Neural cell (in vitro differentiated cells): ENCODE data around the gene C22orf15. TPM values are rescaled to one million over a fixed set of nuclear protein-coding genes. Genes with fewer than 3 reads are reported as not detected.

ENCODE experiments used
- H2AFZ ChIP-seq: fragments of 200-600, 300-800 bp; sonication (generic), shearing (Covaris generic); 2 replicates; pipeline ENCODE4 v1.6.0; 2014; ENCODE audit warnings: low read depth, mild to moderate bottlenecking, antibody characterized with exemption, low read length, moderate library complexity
- H3F3A ChIP-seq: fragments of 200-600 bp; shearing (Covaris generic); 2 replicates; pipeline ENCODE4 v1.6.1; 2016; ENCODE audit warnings: mild to moderate bottlenecking, moderate library complexity, mixed read lengths, antibody characterized with exemption, low read length; ENCODE audit not compliant: insufficient read depth, poor library complexity, severe bottlenecking
- H3K27ac ChIP-seq: fragments of 200-600, 300-800 bp; sonication (generic), shearing (Covaris generic); 2 replicates; pipeline ENCODE4 v1.5.1; 2014; ENCODE audit warnings: mild to moderate bottlenecking, low read length, moderate library complexity
- H3K27me3 ChIP-seq: fragments of 300-800, 200-600 bp; sonication (generic), shearing (Covaris generic); 2 replicates; pipeline ENCODE4 v1.6.0; 2014; ENCODE audit warnings: mild to moderate bottlenecking, low read depth, low read length, moderate library complexity; ENCODE audit not compliant: insufficient read depth
- H3K36me3 ChIP-seq: fragments of 300-800, 200-600 bp; sonication (generic), shearing (Covaris generic); 2 replicates; pipeline ENCODE4 v1.5.1; 2014; ENCODE audit warnings: mild to moderate bottlenecking, antibody characterized with exemption, low read length, moderate library complexity; ENCODE audit not compliant: insufficient read depth
- H3K4me2 ChIP-seq: fragments of 300-800, 200-600 bp; sonication (generic), shearing (Covaris generic); 2 replicates; pipeline ENCODE4 v1.6.0; 2014; ENCODE audit warnings: mild to moderate bottlenecking, low read length
- H3K4me3 ChIP-seq: fragments of 300-800, 200-600 bp; sonication (generic), shearing (Covaris generic); 2 replicates; pipeline ENCODE4 v1.5.1; 2014; ENCODE audit warnings: mild to moderate bottlenecking, low read length, moderate library complexity
- H3K79me2 ChIP-seq: fragments of 200-600 bp; shearing (Covaris generic); replicated peaks from 2 replicates; pipeline ENCODE4 v1.6.0; 2014; ENCODE audit warnings: mild to moderate bottlenecking, low read length, moderate library complexity; ENCODE audit not compliant: insufficient read depth
- H3K9ac ChIP-seq: fragments of 300-800, 200-600 bp; sonication (generic), shearing (Covaris generic); 2 replicates; pipeline ENCODE4 v1.6.1; 2016; ENCODE audit warnings: mild to moderate bottlenecking, low read length, mixed read lengths
- H3K9me2 ChIP-seq: fragments of 200-600 bp; shearing (Covaris generic); 2 replicates; pipeline ENCODE4 v1.6.1; 2016; ENCODE audit warnings: mild to moderate bottlenecking, low read length, mixed read lengths; ENCODE audit not compliant: insufficient read depth
- H3K9me3 ChIP-seq: fragments of 200-600, 300-800 bp; sonication (generic), shearing (Covaris generic); 2 replicates; pipeline ENCODE4 v1.6.1; 2016; ENCODE audit warnings: mild to moderate bottlenecking, mixed run types, low read length, moderate library complexity, mixed read lengths
- H4K20me1 ChIP-seq: fragments of 200-600 bp; shearing (Covaris generic); 2 replicates; pipeline ENCODE4 v1.6.1; 2016; ENCODE audit warnings: mild to moderate bottlenecking, mixed run types; ENCODE audit not compliant: insufficient read depth
- EP300 ChIP-seq: fragments of 450-650 bp; conservative IDR thresholded peaks from 2 replicates; pipeline ENCODE4 v1.6.1; 2014; ENCODE audit warnings: antibody characterized with exemption, mild to moderate bottlenecking, moderate library complexity; ENCODE audit not compliant: poor library complexity, severe bottlenecking
- EZH2 ChIP-seq: fragments of 200-600, 300-800 bp; shearing (Covaris generic), sonication (generic); IDR thresholded peaks from 2 replicates; pipeline ENCODE4 v1.6.1; 2014; ENCODE audit warnings: antibody characterized with exemption, low read length, borderline replicate concordance, mild to moderate bottlenecking; ENCODE audit not compliant: insufficient read depth, poor library complexity, severe bottlenecking
- MXI1 ChIP-seq: fragments of 450-650 bp; conservative IDR thresholded peaks from 2 replicates; pipeline ENCODE4 v1.6.1; 2014; ENCODE audit warnings: antibody characterized with exemption, mild to moderate bottlenecking; ENCODE audit not compliant: poor library complexity, severe bottlenecking
- POLR2AphosphoS5 ChIP-seq: IDR thresholded peaks from 2 replicates; pipeline ENCODE4 v1.6.1; 2012
- RAD21 ChIP-seq: fragments of 450-650 bp; conservative IDR thresholded peaks from 2 replicates; pipeline ENCODE4 v1.6.1; 2014; ENCODE audit warnings: antibody characterized with exemption, mild to moderate bottlenecking, moderate library complexity
- SMC3 ChIP-seq: fragments of 450-650 bp; conservative IDR thresholded peaks from 2 replicates; pipeline ENCODE4 v1.6.1; 2014; ENCODE audit warnings: antibody characterized with exemption, mild to moderate bottlenecking, moderate library complexity; ENCODE audit not compliant: poor library complexity
- TAF1 ChIP-seq: IDR thresholded peaks from 2 replicates; pipeline ENCODE4 v1.6.1; 2012; ENCODE audit warnings: low read depth
- polyA plus RNA-seq: library from polyadenylated mRNA; depleted of rRNA; stranded (reverse); fragments of >200 nt; gene quantifications from 2 replicates; pipeline ENCODE4 v1.2.3, GENCODE V29; 2014
- TF ChIP-seq, protein P1 (sequence below): fragments of 450-650 bp; IDR thresholded peaks from 2 replicates; pipeline ENCODE4 v1.5.1; 2014; ENCODE audit warnings: antibody characterized with exemption, mild to moderate bottlenecking, moderate library complexity; ENCODE audit not compliant: poor library complexity, severe bottlenecking
- TF ChIP-seq, protein P2 (sequence below): IDR thresholded peaks from 2 replicates; pipeline ENCODE4 v1.6.1; 2012; ENCODE audit warnings: borderline replicate concordance

C22orf15 gene
- polyA plus RNA-seq, 1 donor from 2014 or later, result not detected

DNA sequence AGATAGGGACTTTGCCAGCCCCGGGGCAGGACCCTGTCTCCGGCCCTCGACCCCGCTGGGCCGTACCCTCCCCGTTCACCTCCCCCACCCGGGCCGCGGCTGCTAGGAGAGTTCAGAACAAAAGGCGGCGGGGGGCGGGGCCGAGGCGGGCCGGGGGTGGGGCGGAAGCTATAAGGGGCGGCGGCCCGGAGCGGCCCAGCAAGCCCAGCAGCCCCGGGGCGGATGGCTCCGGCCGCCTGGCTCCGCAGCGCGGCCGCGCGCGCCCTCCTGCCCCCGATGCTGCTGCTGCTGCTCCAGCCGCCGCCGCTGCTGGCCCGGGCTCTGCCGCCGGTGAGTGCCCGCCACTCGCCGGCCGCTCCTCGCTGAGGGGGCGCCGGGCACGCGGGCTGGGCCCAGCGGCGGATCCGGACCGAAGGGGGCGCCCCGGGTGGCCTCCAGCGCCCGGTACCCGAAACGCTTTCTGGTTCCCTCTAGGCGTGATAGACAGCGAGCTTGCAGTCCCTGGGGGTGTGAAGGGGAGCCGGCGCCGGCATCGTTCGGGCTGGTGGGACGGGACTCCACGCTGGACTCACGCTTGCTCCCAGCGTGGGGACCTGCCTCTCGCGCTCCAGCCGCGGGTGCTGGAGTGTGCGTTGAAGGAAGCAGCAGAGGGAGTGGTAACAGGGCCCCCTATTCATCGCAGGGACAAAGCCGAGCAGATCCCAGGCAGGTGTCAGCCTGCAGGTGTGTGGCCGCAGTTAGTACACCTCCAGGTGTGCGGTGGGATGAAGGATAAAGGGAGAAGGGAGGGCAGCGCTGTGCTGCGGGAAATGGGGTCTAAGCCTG lies 10.1 kb downstream of the C22orf15 start, which contains the start of gene MMP11:
Gene MMP11 (plus strand): TSS at position 201 of the 825 bp plus-strand sequence. CDS start 22 bp downstream, at position 223.
- peak within 1 kb of the TSS; percentile 58 for H3K9ac ChIP-seq
- no peak within 1 kb of the TSS for H3K4me2 ChIP-seq
- H3K27me3 ChIP-seq, result peaks cover 9% of the 10 kb centered on the region
- no peaks in the 10 kb centered on the region for H3K9me3 ChIP-seq
- H2AFZ ChIP-seq, result no peak within 1 kb of the TSS
- H3K36me3 ChIP-seq, result no peaks in the 10 kb centered on the region
- no peaks in the 10 kb centered on the region for H4K20me1 ChIP-seq
- no peak within 1 kb of the TSS for H3K27ac ChIP-seq
- no peaks in the 10 kb centered on the region for H3K9me2 ChIP-seq
- H3K4me3 ChIP-seq, result peak within 1 kb of the TSS; percentile 60
- no peaks in the 10 kb centered on the region for H3K79me2 ChIP-seq
- no peaks in the 10 kb centered on the region for H3F3A ChIP-seq
- TF ChIP-seq EP300 (no peak), POLR2AphosphoS5 (no peak), RAD21 (no peak), TAF1 (no peak), SMC3 (no peak), EZH2 (no peak), MXI1 (no peak)
- TF ChIP-seq, protein P1, sequence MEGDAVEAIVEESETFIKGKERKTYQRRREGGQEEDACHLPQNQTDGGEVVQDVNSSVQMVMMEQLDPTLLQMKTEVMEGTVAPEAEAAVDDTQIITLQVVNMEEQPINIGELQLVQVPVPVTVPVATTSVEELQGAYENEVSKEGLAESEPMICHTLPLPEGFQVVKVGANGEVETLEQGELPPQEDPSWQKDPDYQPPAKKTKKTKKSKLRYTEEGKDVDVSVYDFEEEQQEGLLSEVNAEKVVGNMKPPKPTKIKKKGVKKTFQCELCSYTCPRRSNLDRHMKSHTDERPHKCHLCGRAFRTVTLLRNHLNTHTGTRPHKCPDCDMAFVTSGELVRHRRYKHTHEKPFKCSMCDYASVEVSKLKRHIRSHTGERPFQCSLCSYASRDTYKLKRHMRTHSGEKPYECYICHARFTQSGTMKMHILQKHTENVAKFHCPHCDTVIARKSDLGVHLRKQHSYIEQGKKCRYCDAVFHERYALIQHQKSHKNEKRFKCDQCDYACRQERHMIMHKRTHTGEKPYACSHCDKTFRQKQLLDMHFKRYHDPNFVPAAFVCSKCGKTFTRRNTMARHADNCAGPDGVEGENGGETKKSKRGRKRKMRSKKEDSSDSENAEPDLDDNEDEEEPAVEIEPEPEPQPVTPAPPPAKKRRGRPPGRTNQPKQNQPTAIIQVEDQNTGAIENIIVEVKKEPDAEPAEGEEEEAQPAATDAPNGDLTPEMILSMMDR, result no peak
- TF ChIP-seq, protein P2, sequence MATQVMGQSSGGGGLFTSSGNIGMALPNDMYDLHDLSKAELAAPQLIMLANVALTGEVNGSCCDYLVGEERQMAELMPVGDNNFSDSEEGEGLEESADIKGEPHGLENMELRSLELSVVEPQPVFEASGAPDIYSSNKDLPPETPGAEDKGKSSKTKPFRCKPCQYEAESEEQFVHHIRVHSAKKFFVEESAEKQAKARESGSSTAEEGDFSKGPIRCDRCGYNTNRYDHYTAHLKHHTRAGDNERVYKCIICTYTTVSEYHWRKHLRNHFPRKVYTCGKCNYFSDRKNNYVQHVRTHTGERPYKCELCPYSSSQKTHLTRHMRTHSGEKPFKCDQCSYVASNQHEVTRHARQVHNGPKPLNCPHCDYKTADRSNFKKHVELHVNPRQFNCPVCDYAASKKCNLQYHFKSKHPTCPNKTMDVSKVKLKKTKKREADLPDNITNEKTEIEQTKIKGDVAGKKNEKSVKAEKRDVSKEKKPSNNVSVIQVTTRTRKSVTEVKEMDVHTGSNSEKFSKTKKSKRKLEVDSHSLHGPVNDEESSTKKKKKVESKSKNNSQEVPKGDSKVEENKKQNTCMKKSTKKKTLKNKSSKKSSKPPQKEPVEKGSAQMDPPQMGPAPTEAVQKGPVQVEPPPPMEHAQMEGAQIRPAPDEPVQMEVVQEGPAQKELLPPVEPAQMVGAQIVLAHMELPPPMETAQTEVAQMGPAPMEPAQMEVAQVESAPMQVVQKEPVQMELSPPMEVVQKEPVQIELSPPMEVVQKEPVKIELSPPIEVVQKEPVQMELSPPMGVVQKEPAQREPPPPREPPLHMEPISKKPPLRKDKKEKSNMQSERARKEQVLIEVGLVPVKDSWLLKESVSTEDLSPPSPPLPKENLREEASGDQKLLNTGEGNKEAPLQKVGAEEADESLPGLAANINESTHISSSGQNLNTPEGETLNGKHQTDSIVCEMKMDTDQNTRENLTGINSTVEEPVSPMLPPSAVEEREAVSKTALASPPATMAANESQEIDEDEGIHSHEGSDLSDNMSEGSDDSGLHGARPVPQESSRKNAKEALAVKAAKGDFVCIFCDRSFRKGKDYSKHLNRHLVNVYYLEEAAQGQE, result no peak

DNA sequence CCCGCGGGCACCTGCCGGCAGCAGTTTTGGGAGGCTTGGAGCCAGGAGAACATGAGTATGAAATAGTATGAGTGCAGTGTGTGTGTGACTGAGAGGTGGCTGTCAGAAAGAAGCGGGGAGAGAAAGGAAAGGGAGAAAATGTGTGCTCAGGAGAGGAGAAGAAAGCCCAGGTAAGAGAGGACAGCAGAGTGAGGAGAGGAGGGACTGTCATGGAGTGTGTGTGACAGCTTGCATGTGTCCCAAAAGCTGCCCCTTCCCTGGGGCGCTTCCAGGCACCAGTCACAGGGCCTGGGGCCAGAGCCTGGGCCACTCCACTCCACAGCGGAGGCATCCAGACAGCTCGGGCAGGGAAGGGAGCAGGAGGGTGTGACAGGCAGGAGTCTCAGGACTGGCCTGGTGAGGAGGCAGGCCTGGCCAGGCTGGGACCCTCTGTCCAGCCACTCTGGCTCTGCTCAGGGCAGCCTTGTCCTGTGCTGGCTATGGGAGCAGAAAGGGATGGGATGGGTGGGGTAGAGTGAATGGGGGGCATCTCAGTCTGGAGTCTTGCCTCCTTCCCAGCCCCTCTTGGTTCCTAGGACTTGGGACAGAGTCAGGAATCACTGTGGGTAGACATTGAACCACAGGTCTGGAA lies 10.8 kb downstream of the C22orf15 start:
- Histone ChIP-seq H3K36me3 (no peaks in the 10 kb centered on the region), H3K9me2 (no peaks in the 10 kb centered on the region), H3K27me3 (peaks cover 9% of the 10 kb centered on the region), H3F3A (no peaks in the 10 kb centered on the region), H2AFZ (no peak overlapping the region), H3K4me3 (peak overlapping the region; percentile 60), H3K4me2 (no peak overlapping the region), H4K20me1 (no peaks in the 10 kb centered on the region), H3K9ac (peak overlapping the region; percentile 58), H3K9me3 (no peaks in the 10 kb centered on the region), H3K79me2 (no peaks in the 10 kb centered on the region), H3K27ac (no peak overlapping the region)
- TF ChIP-seq TAF1, result no peak
- TF ChIP-seq SMC3, result no peak
- TF ChIP-seq MXI1, result no peak
- TF ChIP-seq, protein P1, result no peak
- no peak for TF ChIP-seq RAD21
- no peak for TF ChIP-seq EP300
- TF ChIP-seq, protein P2, result no peak
- no peak for TF ChIP-seq EZH2
- TF ChIP-seq POLR2AphosphoS5, result no peak
